Stimulated activated CD4-positive, alpha-beta T cell treated with anti-CD3 and anti-CD28 coated beads, Interleukin-4, amount 100 ng/mL, for 1 hour (primary cell): ENCODE data around the gene TTLL11.

Experiments used
- DNase-seq: peaks from one replicate; pipeline ENCODE4 v3.0.0-alpha.2; 2020

The TTLL11 gene

GRCh38 chr9:121956808-121957207 is 136.3 kb downstream of the TTLL11 start:
- DNase-seq, result no peak

DNA sequence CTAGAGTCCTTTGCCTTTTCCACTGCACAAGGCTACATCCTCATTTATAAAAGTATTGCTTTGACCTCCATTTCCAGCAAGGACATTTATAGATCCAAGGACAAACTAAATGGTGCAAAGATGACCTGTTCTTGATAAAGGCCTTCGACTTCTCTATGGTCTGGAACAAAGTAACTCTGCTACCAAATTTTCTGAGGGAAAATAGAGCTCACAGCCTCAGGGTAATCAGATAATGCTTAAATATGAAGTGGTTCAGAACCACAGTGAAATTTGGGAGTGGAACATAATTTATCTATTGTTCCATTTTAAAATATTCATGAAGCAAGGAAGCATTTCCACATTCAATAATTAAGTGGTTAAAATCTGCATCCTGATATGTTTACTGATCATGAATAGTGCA is 137.5 kb downstream of the TTLL11 start:
- no peak for DNase-seq

DNA sequence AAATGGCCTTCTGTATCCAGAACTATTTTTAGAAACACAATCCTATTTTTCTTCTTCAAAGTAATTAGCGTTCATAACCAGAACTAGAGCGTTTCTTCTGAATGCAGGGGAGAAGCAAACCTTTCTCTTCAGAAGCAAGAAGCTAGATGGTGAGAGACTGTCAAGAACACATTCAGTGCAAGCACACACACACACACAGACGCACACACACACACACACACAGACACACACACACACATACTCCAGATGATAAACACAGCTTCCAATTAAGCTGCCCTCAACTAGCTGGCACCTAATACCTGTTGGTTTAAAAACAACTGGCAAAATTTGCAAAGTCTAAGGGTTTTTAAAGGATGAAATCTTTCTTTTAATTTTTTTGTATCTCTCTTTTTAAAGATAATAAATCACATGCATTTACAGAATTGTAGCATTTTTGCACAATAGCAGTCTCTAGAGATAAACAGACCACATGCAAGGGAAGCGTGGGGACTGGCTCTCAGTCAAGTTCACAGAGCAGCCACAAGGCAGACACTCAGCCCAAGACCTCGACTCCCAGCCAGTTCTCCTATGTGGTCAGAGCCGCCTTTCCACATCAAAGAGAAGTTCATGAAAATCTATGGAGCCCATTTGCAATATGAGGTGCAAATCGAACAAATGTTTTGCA is 138.5 kb downstream of the TTLL11 start:
- DNase-seq, result no peak

- no peak for DNase-seq
Observed at GRCh38 chr9:121952611-121953010, 140.5 kb downstream of the TTLL11 start.

DNA sequence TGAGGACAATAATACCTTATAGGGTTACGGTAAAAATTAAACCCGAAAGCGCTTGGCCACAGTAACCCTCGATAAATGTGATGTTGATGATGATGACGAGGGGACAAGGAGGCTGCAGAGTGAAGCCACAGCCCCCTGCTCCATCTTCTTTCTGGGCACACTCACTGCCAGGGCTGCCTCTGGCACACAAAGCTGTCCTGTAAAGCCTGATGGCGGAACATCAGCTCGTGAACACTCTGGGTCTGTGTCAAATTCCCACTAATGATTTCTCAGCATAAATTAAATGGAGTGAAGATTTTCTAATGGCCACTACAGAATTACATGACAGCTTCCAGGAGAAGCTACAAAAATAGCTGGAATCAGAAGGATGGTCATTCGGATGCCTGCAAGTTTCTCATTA is 142.2 kb downstream of the TTLL11 start:
- no peak for DNase-seq

GRCh38 chr9:121950441-121950840 is 142.7 kb downstream of the TTLL11 start:
- DNase-seq, result no peak

- no peak for DNase-seq
Observed at GRCh38 chr9:121949766-121950165, 143.3 kb downstream of the TTLL11 start.

DNA sequence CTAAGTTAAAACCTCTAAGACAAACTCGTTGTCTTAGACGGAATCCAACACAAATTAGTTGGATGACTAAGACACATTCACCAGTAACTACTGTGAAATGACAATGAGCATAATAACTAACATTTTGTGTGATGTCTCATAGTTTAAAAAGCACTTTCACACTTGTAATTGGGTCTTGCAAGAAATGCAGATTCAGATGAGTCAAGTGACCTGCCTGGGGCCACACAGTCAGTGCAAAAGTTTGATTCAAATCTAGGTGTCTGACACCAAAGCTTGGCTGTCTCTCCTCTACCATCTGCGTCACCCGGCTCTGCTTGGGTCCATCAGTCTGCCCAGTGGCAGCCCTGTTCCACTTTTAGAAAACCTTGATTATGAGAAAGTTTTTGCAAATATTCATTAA is 143.7 kb downstream of the TTLL11 start:
- no peak for DNase-seq

DNA sequence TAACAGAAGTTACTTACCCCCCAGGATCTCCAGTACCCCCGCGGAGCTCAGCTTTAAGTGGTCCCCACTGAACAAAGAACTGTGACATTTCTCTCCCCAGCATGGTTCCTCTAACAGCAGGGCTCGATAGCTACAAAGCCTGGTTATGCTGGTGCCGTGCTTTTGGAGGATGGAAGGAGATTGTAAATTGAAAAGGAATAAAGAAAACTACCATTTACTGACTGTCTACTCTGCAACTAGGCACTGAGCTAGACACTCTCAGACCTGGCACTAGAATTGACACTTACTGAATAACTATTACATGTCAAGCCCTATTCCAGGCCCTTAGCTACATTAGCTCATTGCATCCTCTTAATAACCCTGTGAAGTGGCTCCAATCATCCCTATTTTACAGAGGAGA is 145.3 kb downstream of the TTLL11 start:
- no peak for DNase-seq

DNA sequence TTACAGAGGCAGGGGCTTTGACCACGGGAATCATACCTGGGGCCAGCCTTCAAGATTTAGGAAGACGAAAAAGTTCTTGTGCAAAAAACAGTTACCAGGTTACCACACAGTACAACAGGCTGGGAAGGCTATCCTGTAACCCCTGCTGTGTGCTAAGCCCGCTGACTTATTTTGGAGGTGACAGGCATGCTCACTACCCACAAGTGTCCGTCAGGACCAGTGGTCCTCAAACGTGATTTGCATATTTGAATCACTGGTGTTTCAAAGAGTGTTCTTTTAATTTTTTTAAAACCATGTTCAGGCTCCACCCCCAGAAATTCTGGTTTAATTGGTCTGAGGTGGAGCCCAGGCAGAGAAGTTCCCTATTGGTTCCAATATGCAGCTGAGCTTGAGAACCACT is 146.6 kb downstream of the TTLL11 start:
- DNase-seq, result no peak

DNA sequence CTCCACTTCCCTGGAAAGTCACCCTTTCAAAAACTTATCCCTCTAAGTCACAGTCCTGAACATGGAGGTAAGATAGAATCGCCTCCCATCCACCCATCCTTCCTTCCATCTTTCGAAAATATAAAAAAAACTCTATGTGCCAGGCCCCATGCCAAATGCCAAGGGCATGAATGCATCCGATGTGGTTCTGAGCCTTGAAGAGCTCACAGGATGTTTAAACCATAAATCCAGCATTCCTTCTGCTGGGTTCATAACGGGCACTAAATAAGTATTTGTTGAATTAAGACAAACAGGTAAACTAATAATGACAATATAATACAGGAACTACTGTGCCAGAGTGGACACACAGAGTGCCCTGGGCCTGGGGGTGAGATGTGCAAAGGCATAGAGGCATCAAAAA is 147.3 kb downstream of the TTLL11 start:
- no peak for DNase-seq

DNA sequence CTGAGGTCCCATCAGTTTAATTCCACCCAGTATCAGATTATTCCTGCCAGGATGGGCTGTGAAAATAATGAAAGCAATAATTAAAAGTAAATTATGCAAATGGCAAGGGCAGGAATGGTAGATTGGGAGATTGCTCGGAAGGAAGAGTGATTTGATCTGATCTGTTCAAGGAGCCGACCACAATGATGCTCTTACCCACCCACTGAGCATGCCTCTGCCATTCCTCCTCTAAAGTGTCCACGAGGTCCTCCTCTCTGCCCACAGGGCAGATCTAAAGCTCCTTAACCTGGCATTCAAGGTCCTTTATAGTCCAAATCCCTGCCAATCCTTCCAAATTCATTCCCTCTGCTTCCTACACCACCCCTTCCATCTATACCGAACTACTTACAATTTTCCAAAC is 147.8 kb downstream of the TTLL11 start:
- DNase-seq, result no peak

DNA sequence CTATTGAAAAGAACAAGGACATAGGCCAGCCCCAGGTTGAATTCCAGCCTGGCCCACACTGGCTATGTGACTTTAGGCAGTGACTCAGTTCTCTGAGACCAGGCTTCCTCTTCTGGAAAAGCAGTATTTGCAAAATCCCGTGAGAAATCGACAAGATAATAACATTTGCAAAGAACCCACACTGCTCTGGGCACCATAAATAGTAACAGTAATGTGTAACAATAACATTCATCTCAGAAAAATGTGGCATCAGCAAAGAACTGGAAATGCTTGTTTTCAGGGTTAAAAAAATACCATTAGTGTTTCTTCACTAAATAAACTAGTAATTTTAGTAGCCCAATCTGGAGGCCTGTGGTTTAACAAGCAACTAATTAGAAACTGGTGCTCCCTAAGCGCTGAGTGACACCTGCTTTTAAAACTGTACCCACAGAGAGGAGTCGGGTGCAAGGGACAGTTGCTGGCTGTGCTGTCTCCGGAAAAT is 148.4 kb downstream of the TTLL11 start:
- DNase-seq, result no peak

DNA sequence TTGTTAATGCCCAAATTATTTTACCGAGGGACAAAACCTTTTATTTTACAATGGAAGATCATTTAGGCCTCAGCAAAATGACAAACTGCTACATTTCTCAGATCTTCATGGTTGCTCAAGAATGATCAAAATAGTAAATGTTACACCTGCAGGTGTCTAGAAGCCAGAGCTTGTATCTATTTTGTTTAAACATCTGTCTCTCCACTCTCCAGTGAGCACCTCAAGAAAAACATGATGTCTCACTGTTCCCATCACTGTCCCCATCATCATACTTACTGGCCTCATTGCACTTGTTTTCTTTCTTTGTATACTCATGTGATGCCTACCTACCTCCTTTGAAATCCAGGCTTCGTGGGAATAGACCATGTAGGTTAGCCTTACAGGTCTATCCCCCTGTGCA is 149.6 kb downstream of the TTLL11 start:
- no peak for DNase-seq

GRCh38 chr9:121942866-121943382 is 150.2 kb downstream of the TTLL11 start:
- DNase-seq, result no peak

GRCh38 chr9:121942313-121942712 is 150.8 kb downstream of the TTLL11 start:
- DNase-seq, result no peak

DNA sequence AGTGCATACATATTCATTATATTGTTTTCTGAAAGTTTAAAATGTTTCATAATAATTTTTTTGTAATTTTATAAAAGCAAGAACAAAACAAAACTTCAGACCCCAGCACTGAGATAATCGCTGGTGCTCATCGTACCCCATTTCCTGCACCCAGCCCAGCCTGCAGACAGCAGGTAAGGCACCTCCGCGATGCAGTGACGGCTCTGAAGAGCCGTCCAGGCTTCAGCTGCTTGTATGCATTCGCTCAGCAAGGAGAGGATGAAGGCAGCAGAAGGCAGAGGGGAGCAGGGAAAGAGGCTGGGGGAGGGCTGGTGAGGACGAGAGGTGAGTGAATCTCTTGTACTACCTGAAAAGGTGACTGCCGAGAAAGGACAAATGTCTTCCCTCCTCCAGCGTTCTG is 153.5 kb downstream of the TTLL11 start:
- DNase-seq, result no peak

GRCh38 chr9:121938621-121939020 is 154.5 kb downstream of the TTLL11 start:
- no peak for DNase-seq

DNA sequence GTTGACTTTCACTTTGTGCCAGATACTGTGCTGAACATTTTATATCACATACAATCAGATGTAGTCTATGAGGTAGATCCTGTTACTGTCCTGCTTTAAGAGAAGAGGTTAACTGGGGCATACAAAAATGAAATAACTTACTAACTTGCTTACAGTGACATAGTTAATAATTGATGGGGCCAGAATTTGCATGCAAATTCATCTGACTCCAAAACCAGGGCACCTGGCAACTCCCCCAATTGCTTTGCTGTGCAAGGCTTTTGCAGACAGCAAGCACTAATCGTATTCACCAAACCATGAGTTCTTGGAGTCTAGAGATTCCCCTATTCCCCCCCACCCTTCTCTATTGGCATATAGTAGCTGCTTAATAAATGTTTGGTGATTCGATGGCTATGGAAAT is 155.9 kb downstream of the TTLL11 start:
- no peak for DNase-seq

- no peak for DNase-seq
Observed at GRCh38 chr9:121935739-121936138, 157.4 kb downstream of the TTLL11 start.

GRCh38 chr9:121930956-121931355 is 162.2 kb downstream of the TTLL11 start:
- no peak for DNase-seq

DNA sequence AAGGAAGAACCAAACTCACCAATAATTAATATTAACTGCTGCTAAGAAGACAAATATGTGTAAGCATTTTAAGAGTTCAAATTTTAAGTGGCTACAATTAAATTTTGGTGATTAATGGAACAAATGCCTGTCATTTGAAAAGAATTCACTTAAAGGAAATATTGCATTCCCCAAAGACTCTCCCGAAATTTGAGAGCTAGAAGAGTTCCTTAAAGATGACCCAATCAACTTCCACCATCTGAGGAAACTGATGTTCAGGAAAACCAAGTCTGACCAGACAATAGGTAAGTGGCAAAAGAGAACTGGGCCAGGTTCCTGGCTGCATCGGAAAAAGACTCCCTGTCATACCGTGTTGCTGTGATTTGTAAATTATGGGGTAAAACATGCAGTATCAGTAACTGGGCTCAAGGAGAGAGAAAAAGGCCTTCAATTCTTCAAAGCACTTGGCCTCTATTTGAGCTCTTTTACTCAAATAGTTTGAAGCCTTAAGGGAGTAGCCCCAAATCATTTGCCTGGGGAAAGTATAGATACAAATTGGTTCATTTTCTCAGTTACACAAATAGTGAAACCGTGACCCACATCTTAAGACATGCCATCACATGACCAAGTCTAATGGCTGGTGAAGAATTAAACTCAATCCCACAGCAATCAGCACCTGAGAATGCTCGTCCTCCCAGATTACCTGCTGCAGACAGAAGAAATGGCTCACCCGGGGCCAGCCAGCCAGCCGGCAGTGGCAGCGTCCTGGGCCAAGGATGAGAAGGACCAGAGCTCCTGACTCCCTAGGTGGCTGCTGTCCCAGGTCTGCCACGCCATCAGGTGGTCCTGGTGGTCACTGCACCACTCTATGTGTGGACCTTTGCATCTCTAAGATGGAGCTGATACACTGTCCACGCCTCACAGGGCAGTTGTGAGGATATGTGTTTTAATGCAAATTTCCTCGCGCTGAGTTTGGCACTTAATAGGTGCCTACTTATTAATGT is 162.9 kb downstream of the TTLL11 start:
- DNase-seq, result no peak

DNA sequence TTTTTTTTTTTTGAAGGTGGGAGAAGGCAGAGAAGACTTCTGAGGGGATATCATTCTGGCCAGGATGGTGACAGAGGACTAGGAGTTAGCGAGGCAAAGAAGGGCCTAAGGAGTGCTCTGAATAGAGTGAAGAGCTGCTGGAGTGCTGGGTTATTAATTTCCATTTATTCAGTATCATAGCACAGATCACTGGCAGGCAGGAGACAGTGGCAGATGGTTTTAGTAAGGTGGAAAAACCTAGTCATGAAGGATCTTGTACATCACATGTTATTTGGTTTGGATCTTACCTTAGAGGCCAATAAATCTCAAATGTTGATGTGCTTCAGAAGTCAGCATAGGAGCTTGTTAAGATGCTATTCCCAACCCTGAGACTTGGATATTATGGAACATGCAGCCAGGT is 165.5 kb downstream of the TTLL11 start:
- DNase-seq, result no peak

DNA sequence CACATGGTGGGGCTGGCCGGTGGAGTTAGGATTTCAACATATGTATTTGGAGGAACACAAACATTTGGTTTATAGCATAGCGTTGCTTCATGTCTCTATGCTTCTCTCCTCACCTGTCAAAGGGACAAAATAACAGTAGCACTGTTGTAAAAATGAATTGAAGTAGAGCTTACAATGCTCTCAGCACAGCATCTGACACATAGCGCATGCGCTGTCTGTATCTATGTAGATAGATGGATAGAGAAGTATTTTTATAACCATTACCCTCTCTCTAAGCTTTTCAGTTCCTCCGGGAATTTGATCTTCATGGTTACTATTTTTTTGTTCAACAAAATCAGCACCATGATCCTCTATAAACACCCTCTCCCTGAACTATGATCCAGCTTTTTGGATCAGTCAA is 166.0 kb downstream of the TTLL11 start:
- DNase-seq, result no peak
